ENCODE results near the gene ACKR1. TPM values are rescaled to one million over a fixed set of nuclear protein-coding genes. Genes with fewer than 3 reads are reported as not detected.

ACKR1 gene
- total RNA-seq, 4 donors from 2014 or later, result 31.1 to 315 (median 128) TPM

DNA sequence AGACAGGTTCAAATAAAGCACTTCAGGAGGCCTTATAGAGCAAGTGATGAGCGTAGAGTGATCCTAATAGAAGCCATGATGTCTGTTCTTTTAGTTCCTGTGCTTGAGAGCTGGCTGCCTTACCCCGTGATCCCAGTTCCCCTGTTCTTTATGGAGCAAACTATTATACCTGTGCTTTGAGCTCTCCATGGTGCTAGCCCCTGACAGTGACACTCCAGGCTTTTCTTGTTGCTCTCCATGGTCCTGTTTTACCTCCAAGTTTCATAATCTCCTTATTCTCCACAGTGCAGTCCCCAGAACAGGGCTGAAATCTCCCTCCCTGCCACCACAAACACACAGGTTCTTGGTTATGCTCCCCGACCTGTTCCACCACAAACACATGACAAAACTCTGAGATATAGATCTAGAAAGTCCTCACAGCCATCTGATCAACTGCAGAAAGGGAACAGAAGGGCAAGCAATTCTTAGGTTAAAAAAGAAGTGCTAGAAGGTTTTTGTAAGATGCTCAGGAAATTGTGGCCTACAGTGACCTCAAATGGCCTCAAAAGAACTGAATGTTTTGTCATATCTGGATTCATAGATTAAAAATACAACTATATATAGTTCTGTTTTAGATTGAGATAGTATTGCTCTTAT, 27.3 kb upstream of the ACKR1 start:
- peaks cover 0 to 35% (median 9%) of the 10 kb centered on the region in 4 donors for H3K27me3 ChIP-seq
- TF ChIP-seq EP300 (IDR thresholded peaks at IDR 0.05) (no peak), POLR2AphosphoS5 (IDR thresholded peaks at IDR 0.05) (no peak), POLR2A (IDR thresholded peaks at IDR 0.05; ENCODE audit: low read depth) (no peak)
- TF ChIP-seq, protein P1, sequence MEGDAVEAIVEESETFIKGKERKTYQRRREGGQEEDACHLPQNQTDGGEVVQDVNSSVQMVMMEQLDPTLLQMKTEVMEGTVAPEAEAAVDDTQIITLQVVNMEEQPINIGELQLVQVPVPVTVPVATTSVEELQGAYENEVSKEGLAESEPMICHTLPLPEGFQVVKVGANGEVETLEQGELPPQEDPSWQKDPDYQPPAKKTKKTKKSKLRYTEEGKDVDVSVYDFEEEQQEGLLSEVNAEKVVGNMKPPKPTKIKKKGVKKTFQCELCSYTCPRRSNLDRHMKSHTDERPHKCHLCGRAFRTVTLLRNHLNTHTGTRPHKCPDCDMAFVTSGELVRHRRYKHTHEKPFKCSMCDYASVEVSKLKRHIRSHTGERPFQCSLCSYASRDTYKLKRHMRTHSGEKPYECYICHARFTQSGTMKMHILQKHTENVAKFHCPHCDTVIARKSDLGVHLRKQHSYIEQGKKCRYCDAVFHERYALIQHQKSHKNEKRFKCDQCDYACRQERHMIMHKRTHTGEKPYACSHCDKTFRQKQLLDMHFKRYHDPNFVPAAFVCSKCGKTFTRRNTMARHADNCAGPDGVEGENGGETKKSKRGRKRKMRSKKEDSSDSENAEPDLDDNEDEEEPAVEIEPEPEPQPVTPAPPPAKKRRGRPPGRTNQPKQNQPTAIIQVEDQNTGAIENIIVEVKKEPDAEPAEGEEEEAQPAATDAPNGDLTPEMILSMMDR (IDR thresholded peaks at IDR 0.05), result no peak
- 8% methylated on average over 3 of the region's 3 CpGs for WGBS
- intact Hi-C loops (cut with DNase I), result no loop called here
- no peak overlapping the region for H3K27ac ChIP-seq (replicated peaks in 1 of 4)
- no peaks in the 10 kb centered on the region for H3K36me3 ChIP-seq
- DNase-seq (ENCODE audit: extremely low spot score), result no peak
- no peak overlapping the region for H3K4me3 ChIP-seq
- peaks cover under 1 to 12% (median 10%) of the 10 kb centered on the region in 4 donors for H3K4me1 ChIP-seq
- H3K9me3 ChIP-seq, result no peaks in the 10 kb centered on the region

DNA sequence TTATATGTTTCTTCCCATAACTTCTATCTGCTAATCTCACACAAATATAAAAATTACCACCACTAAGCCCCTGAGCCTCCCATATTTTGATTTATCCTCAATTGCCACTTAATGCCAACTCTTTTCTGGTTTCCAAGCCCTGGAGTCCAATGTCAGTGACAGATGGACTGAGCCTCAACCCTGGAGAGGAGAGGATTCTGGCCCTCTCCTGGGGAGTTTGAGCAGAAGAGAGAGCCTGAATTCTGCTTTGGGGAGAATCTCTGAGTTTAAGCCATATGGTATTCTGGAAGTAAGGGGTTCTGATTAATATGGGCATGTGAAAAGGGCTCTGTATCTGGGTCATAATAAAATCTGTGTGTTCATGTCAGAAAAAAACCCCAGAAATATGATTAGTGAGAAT, 24.8 kb upstream of the ACKR1 start:
- H3K4me1 ChIP-seq, result no peaks in the 10 kb centered on the region

DNA sequence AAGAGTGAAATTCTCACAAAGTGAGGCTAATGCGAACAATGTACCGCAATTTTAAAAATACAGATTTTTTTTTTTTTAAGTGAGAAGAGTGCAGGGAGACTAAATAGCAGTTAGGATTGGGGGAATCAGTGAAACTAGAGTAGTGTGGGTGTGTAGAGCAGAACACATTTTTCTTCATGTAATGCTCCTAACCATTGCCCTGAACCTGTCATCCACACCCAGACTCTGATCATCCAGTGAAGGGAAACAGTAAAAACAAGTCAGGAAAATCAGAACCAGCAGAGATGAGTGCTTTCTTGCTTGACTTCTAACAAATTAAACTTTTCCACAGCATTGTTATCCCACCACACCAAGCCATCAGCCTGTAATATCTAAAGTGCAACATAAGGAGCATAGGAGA, 24.2 kb upstream of the ACKR1 start:
- no peaks in the 10 kb centered on the region for H3K9me3 ChIP-seq
- WGBS, result 93% methylated on average over 2 of the region's 2 CpGs
- no peak overlapping the region for H3K4me3 ChIP-seq
- no peak overlapping the region for H3K27ac ChIP-seq (replicated peaks in 1 of 4)
- H3K36me3 ChIP-seq, result no peaks in the 10 kb centered on the region
- no peaks in the 10 kb centered on the region for H3K4me1 ChIP-seq
- peak; percentile 39 for DNase-seq (ENCODE audit: extremely low spot score)
- TF ChIP-seq EP300 (IDR thresholded peaks at IDR 0.05) (no peak), POLR2A (IDR thresholded peaks at IDR 0.05; ENCODE audit: low read depth) (no peak), POLR2AphosphoS5 (IDR thresholded peaks at IDR 0.05) (no peak)
- TF ChIP-seq, protein P1 (IDR thresholded peaks at IDR 0.05), result no peak
- peaks cover 0 to 23% (median 0%) of the 10 kb centered on the region in 4 donors for H3K27me3 ChIP-seq
- intact Hi-C loops (cut with DNase I), result no loop called here

More for the DNA sequence above, 24.8 kb upstream of the ACKR1 start:
- no peaks in the 10 kb centered on the region for H3K36me3 ChIP-seq
- DNase-seq (ENCODE audit: extremely low spot score), result peak; percentile 45
- H3K9me3 ChIP-seq, result no peaks in the 10 kb centered on the region
- no peak overlapping the region for H3K27ac ChIP-seq (replicated peaks in 1 of 4)
- intact Hi-C loops (cut with DNase I), result no loop called here
- peaks cover 0 to 19% (median 0%) of the 10 kb centered on the region in 4 donors for H3K27me3 ChIP-seq
- TF ChIP-seq, protein P1 (IDR thresholded peaks at IDR 0.05), result no peak
- TF ChIP-seq POLR2A (IDR thresholded peaks at IDR 0.05; ENCODE audit: low read depth) (no peak), POLR2AphosphoS5 (IDR thresholded peaks at IDR 0.05) (no peak), EP300 (IDR thresholded peaks at IDR 0.05) (no peak)
- H3K4me3 ChIP-seq, result no peak overlapping the region

DNA sequence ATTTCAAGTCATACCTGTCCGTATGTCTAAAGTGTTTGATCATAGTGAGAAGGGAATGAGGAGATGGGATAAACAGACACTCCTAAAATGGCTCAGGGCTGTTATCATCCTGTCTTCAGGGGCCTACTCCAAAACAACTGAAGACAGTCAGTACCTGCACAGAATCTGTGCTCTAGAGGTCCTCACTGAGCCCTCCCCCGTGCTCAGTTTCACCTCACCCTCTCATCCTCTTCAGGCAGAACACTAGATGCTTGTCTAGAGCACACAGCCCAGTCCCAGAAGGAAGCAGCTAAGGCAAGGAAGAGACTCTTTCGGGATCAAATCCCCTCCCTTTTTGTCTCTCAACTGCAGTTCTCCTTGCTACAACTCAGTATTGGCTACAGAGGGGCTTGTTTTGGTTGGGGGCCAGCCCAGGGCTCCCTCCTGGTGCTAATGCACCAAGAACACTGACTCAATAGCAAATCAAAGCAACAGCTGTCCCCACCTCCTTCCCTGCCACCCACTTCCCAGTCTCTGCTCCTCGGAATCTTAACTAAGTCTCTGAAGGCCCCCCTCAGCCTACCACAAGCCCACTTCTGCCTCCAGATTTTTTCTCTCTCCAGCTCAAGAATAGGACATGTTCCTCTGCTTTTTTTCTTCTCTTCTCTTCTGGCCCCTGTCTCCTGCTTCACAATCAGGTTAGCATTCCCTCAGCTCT, 23.2 kb upstream of the ACKR1 start:
- Histone ChIP-seq H3K27ac (replicated peaks in 1 of 4) (no peak overlapping the region), H3K4me1 (no peaks in the 10 kb centered on the region), H3K9me3 (no peaks in the 10 kb centered on the region), H3K4me3 (no peak overlapping the region), H3K27me3 (peaks cover 0 to 23% (median 0%) of the 10 kb centered on the region in 4 donors), H3K36me3 (no peaks in the 10 kb centered on the region)
- no peak for DNase-seq (ENCODE audit: extremely low spot score)
- 47% methylated on average over 4 of the region's 4 CpGs for WGBS
- intact Hi-C loops (cut with DNase I), result no loop called here
- no peak for TF ChIP-seq EP300 (IDR thresholded peaks at IDR 0.05)
- TF ChIP-seq, protein P1 (IDR thresholded peaks at IDR 0.05), result no peak
